Right renal pelvis (tissue), 4 donors: ENCODE measurements around the gene MCM5. TPM values are rescaled to one million over a fixed set of nuclear protein-coding genes. Genes with fewer than 3 reads are reported as not detected.
A peak's percentile ranks its signal among the peaks of the same experiment; 100 is the strongest.
"Not testable (repeated sequence)": the region's sequence is repeated elsewhere in the genome, so short reads cannot be mapped to it uniquely, and the experiment has no call there.

ENCODE experiments used
- DNase-seq, 4 donors: peaks; one replicate each; pipeline ENCODE4 v3.0.0-alpha.2; 2013; ENCODE audit warnings: low read depth in 4 of 4, low spot score in 3 of 4, missing footprints in 1 of 4
- polyA plus RNA-seq, 4 donors: library from polyadenylated mRNA; unstranded; fragments of 120-200 nt; gene quantifications; one replicate each; pipeline ENCODE4 v1.2.1, GENCODE V29; 2013; ENCODE audit not compliant: insufficient read length in 4 of 4

The MCM5 gene
- polyA plus RNA-seq, 4 donors = 56.5 to 74.2 (median 69.0) TPM

- DNase-seq = no peak
Observed at GRCh38 chr22:35378621-35379020, 21.3 kb upstream of the MCM5 start.

- no peak for DNase-seq
Observed at GRCh38 chr22:35379146-35379993, 20.6 kb upstream of the MCM5 start.

GRCh38 chr22:35380013-35380412 is 19.9 kb upstream of the MCM5 start:
- DNase-seq = no peak

GRCh38 chr22:35380537-35381423 is 19.2 kb upstream of the MCM5 start, which contains the start of gene HMOX1:
TSS of gene HMOX1 (plus strand) at chr22:35381096. CDS start at chr22:35381174, 78 bp downstream.
- peak in 2 of 4 donors; percentile 57 to 62 for DNase-seq

- DNase-seq = no peak
Observed at GRCh38 chr22:35381424-35382009, 18.4 kb upstream of the MCM5 start.

GRCh38 chr22:35383679-35384071 is 16.3 kb upstream of the MCM5 start:
- DNase-seq = no peak

- DNase-seq = no peak
Observed at GRCh38 chr22:35384527-35384926, 15.4 kb upstream of the MCM5 start.

- DNase-seq = no peak
Observed at GRCh38 chr22:35384975-35385588, 14.9 kb upstream of the MCM5 start.

- DNase-seq = no peak
Observed at GRCh38 chr22:35386670-35387288, 13.2 kb upstream of the MCM5 start.

- no peak for DNase-seq
Observed at GRCh38 chr22:35390933-35391332, 9.0 kb upstream of the MCM5 start.

- DNase-seq = no peak
Observed at GRCh38 chr22:35392357-35392756, 7.6 kb upstream of the MCM5 start.

- no peak for DNase-seq
Observed at GRCh38 chr22:35393116-35394010, 6.6 kb upstream of the MCM5 start.

GRCh38 chr22:35394011-35394312 is 6.0 kb upstream of the MCM5 start:
- DNase-seq = no peak

GRCh38 chr22:35394810-35395563 is 5.0 kb upstream of the MCM5 start:
- no peak for DNase-seq

GRCh38 chr22:35396622-35397021 is 3.3 kb upstream of the MCM5 start:
- not testable (repeated sequence) for DNase-seq

GRCh38 chr22:35397095-35397904 is 2.6 kb upstream of the MCM5 start:
- peak in 3 of 4 donors; percentile 55 to 74 (median 73) for DNase-seq

GRCh38 chr22:35398591-35398973 is 1.4 kb upstream of the MCM5 start:
- DNase-seq = no peak
